Measurements from ENCODE around the gene SMYD1.

The SMYD1 gene

DNA sequence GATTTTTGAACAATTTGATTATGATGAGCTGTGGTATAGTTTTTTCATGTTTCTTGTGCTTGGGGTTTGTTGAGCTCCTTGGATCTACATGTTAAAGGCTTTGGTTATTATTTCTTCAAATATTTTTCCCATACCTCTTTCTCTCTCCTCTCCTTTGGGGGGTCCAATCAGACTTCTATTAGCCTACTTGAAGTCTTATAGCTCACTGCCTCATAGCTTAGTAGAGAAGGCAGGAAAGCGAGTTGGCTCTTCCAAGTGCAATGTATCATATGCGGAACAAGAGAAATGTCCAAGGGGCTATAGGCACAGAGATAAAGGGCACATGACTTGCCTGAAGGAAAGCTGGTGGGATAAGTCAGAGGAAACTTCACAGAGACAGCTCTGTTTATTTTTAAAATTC, 74.3 kb downstream of the SMYD1 start:
- no peak overlapping the region for H3K4me3 ChIP-seq (ENCODE audit: low read length)
- no peaks in the 10 kb centered on the region for H3K4me1 ChIP-seq (ENCODE audit: control insufficient read depth, insufficient read depth, low read length)
- DNase-seq (ENCODE audit: low read depth, low spot score) = no peak
- no peaks in the 10 kb centered on the region for H3K27me3 ChIP-seq (ENCODE audit: control insufficient read depth, insufficient read depth, low read length)
- no peak overlapping the region for H3K27ac ChIP-seq (ENCODE audit: low read length)
- no CpG with 5 or more reads among the region's 2 CpGs for WGBS (ENCODE audit: insufficient coverage, insufficient read length)
- no peaks in the 10 kb centered on the region for H3K9me3 ChIP-seq (ENCODE audit: control insufficient read depth, insufficient read depth, low read length)
- H3K36me3 ChIP-seq (ENCODE audit: control insufficient read depth, insufficient read depth, low read length) = no peaks in the 10 kb centered on the region

DNA sequence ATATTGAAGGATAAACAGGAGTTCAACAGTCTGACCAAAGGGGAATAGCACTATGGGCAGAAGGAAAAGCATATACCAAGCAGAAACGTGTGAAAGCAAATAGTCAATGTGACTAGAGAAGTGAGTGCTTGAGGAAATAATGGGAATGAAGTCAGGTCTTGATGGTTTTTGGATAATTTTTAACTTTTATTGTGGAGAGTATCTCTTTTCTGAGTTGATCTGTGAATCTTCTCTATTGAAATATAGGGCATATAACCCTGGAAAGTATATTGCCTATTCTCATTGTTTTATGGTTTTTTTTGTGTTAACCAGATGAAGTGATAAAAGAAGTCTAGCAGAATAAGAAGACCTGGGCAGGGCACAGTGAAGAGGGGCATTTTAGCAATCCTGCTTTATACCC, 76.6 kb downstream of the SMYD1 start:
- H3K27ac ChIP-seq (ENCODE audit: low read length) = no peak overlapping the region
- WGBS (ENCODE audit: insufficient coverage, insufficient read length) = no CpG with 5 or more reads among the region's 1 CpG
- no peaks in the 10 kb centered on the region for H3K36me3 ChIP-seq (ENCODE audit: control insufficient read depth, insufficient read depth, low read length)
- H3K27me3 ChIP-seq (ENCODE audit: control insufficient read depth, insufficient read depth, low read length) = no peaks in the 10 kb centered on the region
- H3K9me3 ChIP-seq (ENCODE audit: control insufficient read depth, insufficient read depth, low read length) = no peaks in the 10 kb centered on the region
- no peak overlapping the region for H3K4me3 ChIP-seq (ENCODE audit: low read length)
- no peak for DNase-seq (ENCODE audit: low read depth, low spot score)
- no peaks in the 10 kb centered on the region for H3K4me1 ChIP-seq (ENCODE audit: control insufficient read depth, insufficient read depth, low read length)

DNA sequence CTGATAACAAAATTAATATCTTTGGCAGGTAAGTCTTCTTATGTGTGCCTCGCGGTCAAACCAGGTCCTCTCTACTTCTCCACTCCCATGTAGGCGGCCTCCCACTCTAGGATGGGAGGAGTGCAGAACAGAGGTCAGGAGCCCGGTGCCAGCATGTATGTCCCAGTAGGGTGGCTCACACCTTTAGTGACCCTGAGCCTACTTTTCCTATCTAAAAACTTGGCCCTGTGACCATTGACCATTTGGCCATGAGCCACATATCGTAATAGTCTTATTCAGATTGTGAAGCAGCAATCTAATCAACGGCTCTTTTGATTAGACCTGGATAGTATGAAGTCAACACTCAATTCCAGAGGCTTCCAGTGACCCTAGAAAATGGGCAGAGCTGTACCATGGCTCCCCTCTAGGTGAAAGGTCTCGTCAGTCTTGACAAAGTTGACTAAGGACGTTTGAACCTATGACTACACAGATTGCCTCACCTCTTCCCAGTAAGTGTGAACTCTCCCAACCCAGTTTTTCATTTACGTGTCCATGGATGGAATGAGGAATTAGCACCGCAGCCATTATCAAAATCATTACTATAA, 77.4 kb downstream of the SMYD1 start:
- no peaks in the 10 kb centered on the region for H3K4me1 ChIP-seq (ENCODE audit: control insufficient read depth, insufficient read depth, low read length)
- DNase-seq (ENCODE audit: low read depth, low spot score) = no peak
- no peak overlapping the region for H3K4me3 ChIP-seq (ENCODE audit: low read length)
- H3K27me3 ChIP-seq (ENCODE audit: control insufficient read depth, insufficient read depth, low read length) = no peaks in the 10 kb centered on the region
- H3K36me3 ChIP-seq (ENCODE audit: control insufficient read depth, insufficient read depth, low read length) = no peaks in the 10 kb centered on the region
- H3K27ac ChIP-seq (ENCODE audit: low read length) = no peak overlapping the region
- no peaks in the 10 kb centered on the region for H3K9me3 ChIP-seq (ENCODE audit: control insufficient read depth, insufficient read depth, low read length)
- WGBS (ENCODE audit: insufficient coverage, insufficient read length) = no CpG with 5 or more reads among the region's 10 CpGs

DNA sequence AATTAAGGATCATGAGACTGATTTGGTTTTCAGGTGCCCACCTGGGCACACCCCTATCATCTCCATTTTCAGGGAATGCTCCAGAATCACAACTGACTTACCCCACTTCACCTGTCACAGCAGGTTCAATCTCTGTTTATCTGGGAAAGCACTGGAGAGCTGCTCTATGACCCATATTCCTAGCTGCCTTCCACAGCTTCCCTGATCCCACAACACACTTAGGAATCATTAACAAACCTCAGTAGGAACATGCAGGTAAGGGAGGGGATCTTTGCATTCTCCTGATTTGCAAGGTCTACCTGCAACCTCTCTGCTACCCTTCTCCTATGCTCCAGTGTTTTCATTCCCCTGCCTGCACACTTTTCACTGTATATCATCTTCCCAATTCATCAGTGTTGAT, 79.0 kb downstream of the SMYD1 start:
- Histone ChIP-seq H3K36me3 (ENCODE audit: control insufficient read depth, insufficient read depth, low read length) (no peaks in the 10 kb centered on the region), H3K9me3 (ENCODE audit: control insufficient read depth, insufficient read depth, low read length) (no peaks in the 10 kb centered on the region), H3K27me3 (ENCODE audit: control insufficient read depth, insufficient read depth, low read length) (no peaks in the 10 kb centered on the region), H3K27ac (ENCODE audit: low read length) (no peak overlapping the region), H3K4me3 (ENCODE audit: low read length) (no peak overlapping the region), H3K4me1 (ENCODE audit: control insufficient read depth, insufficient read depth, low read length) (no peaks in the 10 kb centered on the region)
- DNase-seq (ENCODE audit: low read depth, low spot score) = no peak

DNA sequence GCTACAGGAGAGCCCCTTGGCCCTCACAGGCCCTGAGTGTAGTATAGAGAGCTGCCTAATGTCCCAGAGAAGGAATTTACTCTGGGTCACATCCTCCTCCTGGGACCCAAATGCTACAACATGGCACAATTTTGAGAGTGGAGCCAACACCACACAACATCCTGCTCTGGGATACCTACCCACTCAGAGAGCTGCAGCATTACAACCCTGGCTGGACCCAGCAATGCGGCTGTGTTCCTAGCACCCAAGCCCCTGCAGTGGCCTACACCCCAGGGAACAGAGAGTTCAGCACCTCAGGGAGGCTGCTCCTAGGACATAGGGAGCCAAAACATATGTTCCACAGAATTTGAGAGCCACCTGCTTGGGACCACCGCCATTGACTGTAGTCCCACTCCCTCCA, 79.5 kb downstream of the SMYD1 start:
- no peaks in the 10 kb centered on the region for H3K27me3 ChIP-seq (ENCODE audit: control insufficient read depth, insufficient read depth, low read length)
- no peaks in the 10 kb centered on the region for H3K4me1 ChIP-seq (ENCODE audit: control insufficient read depth, insufficient read depth, low read length)
- H3K9me3 ChIP-seq (ENCODE audit: control insufficient read depth, insufficient read depth, low read length) = no peaks in the 10 kb centered on the region
- H3K27ac ChIP-seq (ENCODE audit: low read length) = no peak overlapping the region
- no CpG with 5 or more reads among the region's 2 CpGs for WGBS (ENCODE audit: insufficient coverage, insufficient read length)
- no peak overlapping the region for H3K4me3 ChIP-seq (ENCODE audit: low read length)
- no peak for DNase-seq (ENCODE audit: low read depth, low spot score)
- no peaks in the 10 kb centered on the region for H3K36me3 ChIP-seq (ENCODE audit: control insufficient read depth, insufficient read depth, low read length)

DNA sequence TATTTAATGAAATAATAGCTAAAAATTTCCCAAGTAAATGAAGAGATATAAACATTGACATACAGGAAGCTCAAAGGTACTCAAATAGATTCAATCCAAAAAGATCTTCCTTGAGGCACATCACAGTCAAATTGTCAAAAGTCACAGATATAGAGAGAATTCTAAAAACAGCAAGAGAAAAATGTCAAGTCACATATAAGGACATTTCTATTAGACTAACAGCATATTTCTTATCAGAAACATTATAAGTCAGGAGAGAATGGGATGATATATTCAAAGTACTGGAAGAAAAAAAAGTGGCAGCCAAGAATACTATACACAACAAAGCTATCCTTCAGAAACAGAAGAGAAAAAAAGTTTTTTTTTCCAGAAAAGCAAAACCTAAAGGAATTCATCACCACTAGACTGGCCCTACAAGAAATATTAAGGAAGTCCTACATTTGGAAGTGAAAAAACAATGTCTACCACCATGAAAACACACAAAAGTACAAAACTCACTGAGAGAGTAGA, 81.4 kb downstream of the SMYD1 start:
- H3K36me3 ChIP-seq (ENCODE audit: control insufficient read depth, insufficient read depth, low read length) = no peaks in the 10 kb centered on the region
- H3K4me3 ChIP-seq (ENCODE audit: low read length) = no peak overlapping the region
- H3K27me3 ChIP-seq (ENCODE audit: control insufficient read depth, insufficient read depth, low read length) = no peaks in the 10 kb centered on the region
- H3K4me1 ChIP-seq (ENCODE audit: control insufficient read depth, insufficient read depth, low read length) = no peaks in the 10 kb centered on the region
- no peak for DNase-seq (ENCODE audit: low read depth, low spot score)
- no peak overlapping the region for H3K27ac ChIP-seq (ENCODE audit: low read length)
- H3K9me3 ChIP-seq (ENCODE audit: control insufficient read depth, insufficient read depth, low read length) = no peaks in the 10 kb centered on the region

DNA sequence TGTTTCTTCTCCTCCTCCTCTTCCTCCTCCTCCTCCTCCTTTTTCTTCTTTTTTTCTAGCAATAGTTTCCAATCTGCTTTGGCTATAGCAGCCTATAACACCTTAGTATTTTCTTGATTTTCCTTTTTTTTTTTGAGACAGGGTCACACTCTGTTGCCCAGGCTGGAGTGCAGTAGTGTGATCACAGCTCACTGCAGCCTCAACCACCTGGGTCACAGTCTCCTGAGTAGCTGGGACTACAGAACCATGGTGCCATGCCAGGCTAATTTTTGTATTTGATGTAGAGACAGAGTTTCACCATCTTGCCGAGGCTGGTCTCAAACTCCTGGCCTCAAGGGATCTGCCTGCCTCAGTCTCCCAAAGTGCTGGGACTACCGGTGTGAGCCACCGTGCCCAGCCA, 91.9 kb downstream of the SMYD1 start:
- no peaks in the 10 kb centered on the region for H3K27me3 ChIP-seq (ENCODE audit: control insufficient read depth, insufficient read depth, low read length)
- WGBS (ENCODE audit: insufficient coverage, insufficient read length) = no CpG with 5 or more reads among the region's 3 CpGs
- no peak for DNase-seq (ENCODE audit: low read depth, low spot score)
- H3K4me3 ChIP-seq (ENCODE audit: low read length) = no peak overlapping the region
- H3K27ac ChIP-seq (ENCODE audit: low read length) = no peak overlapping the region
- no peaks in the 10 kb centered on the region for H3K4me1 ChIP-seq (ENCODE audit: control insufficient read depth, insufficient read depth, low read length)
- H3K36me3 ChIP-seq (ENCODE audit: control insufficient read depth, insufficient read depth, low read length) = no peaks in the 10 kb centered on the region
- H3K9me3 ChIP-seq (ENCODE audit: control insufficient read depth, insufficient read depth, low read length) = no peaks in the 10 kb centered on the region

DNA sequence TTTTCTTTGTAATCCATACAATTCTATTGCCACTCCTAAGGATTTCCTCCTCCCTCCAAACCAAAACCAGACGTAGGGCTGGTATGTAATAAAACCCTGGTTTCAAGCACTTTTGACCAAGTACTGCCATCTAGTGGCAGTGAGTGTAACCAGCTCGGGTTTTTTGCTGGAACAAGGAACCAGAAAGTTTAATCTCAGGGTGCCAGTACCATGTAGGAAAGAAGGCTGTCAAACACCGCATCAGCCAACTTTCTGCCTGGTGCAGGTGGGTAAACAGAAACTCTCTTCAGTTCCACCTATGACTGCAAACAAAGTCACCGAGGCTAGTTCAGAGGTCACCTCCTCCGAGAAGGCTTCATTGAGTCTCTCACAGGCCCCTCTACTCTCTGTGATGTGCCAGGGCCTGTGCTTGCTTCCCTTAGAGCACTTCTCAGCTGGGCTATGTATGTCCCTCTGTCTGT, 92.4 kb downstream of the SMYD1 start:
- Histone ChIP-seq H3K4me1 (ENCODE audit: control insufficient read depth, insufficient read depth, low read length) (no peaks in the 10 kb centered on the region), H3K36me3 (ENCODE audit: control insufficient read depth, insufficient read depth, low read length) (no peaks in the 10 kb centered on the region), H3K27me3 (ENCODE audit: control insufficient read depth, insufficient read depth, low read length) (no peaks in the 10 kb centered on the region), H3K4me3 (ENCODE audit: low read length) (no peak overlapping the region), H3K9me3 (ENCODE audit: control insufficient read depth, insufficient read depth, low read length) (no peaks in the 10 kb centered on the region), H3K27ac (ENCODE audit: low read length) (no peak overlapping the region)
- peak; percentile 60 for DNase-seq (ENCODE audit: low read depth, low spot score)
- WGBS (ENCODE audit: insufficient coverage, insufficient read length) = no CpG with 5 or more reads among the region's 5 CpGs

DNA sequence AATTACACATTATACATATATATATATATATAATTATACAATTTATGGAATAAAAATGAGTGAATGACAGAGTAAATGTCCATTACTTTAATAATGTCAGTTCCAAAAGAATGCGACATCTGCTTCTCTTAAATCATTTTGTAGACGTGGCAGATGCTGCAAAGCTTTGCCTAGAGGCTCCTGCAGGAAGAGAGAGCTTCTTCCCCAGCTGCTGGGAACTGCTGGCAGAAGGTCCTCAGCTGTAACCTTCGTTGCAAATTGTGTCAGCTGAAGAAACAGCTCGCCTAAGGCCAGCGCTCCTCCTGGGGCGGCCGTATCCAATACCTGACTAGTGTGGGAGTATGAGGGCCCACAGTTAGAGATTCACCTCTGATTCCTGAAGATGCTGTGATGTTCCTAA, 92.9 kb downstream of the SMYD1 start:
- H3K27ac ChIP-seq (ENCODE audit: low read length) = no peak overlapping the region
- no peaks in the 10 kb centered on the region for H3K9me3 ChIP-seq (ENCODE audit: control insufficient read depth, insufficient read depth, low read length)
- H3K27me3 ChIP-seq (ENCODE audit: control insufficient read depth, insufficient read depth, low read length) = no peaks in the 10 kb centered on the region
- no peaks in the 10 kb centered on the region for H3K36me3 ChIP-seq (ENCODE audit: control insufficient read depth, insufficient read depth, low read length)
- no peak overlapping the region for H3K4me3 ChIP-seq (ENCODE audit: low read length)
- H3K4me1 ChIP-seq (ENCODE audit: control insufficient read depth, insufficient read depth, low read length) = no peaks in the 10 kb centered on the region
- DNase-seq (ENCODE audit: low read depth, low spot score) = no peak
- no CpG with 5 or more reads among the region's 7 CpGs for WGBS (ENCODE audit: insufficient coverage, insufficient read length)

DNA sequence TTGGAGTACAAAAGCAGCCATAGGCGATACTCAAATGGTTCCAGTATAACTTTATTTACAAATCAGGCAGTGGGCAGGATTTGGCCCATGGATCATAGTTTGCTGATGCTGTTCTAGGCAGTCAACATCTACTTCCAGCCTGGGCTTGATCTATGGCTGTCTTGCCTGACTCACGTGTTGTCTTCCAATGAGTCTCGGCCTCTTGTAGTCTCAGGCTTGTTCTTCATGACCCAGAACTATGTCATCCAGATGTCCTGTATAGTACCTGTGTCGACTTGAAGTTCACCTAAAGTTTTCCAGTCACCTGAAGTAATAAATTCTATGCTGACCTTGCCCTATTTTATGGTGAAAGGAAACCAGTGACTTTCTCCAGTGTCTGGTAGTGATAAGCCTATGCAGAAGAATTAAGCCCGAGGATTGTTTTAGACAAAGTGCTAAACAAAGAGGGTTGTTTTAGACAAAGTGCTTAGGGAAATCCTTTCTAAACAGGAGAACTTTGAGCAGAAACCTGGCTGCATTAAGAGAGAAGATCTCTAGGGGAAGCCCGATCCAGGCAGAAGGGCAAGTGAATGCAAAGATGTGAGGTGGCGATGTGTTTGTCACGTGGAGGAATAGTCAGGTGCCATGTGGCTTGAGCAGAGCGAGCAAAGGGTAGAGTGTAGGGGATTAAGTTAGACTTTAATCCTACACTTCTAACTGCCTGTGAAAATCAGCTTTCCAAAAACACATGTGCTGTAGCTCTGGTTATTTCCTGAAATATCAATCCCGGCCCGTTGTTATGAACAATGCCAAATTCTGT, 94.0 kb downstream of the SMYD1 start:
- Histone ChIP-seq H3K4me1 (ENCODE audit: control insufficient read depth, insufficient read depth, low read length) (no peaks in the 10 kb centered on the region), H3K9me3 (ENCODE audit: control insufficient read depth, insufficient read depth, low read length) (no peaks in the 10 kb centered on the region), H3K4me3 (ENCODE audit: low read length) (no peak overlapping the region), H3K27ac (ENCODE audit: low read length) (no peak overlapping the region), H3K27me3 (ENCODE audit: control insufficient read depth, insufficient read depth, low read length) (no peaks in the 10 kb centered on the region), H3K36me3 (ENCODE audit: control insufficient read depth, insufficient read depth, low read length) (no peaks in the 10 kb centered on the region)
- WGBS (ENCODE audit: insufficient coverage, insufficient read length) = no CpG with 5 or more reads among the region's 11 CpGs
- DNase-seq (ENCODE audit: low read depth, low spot score) = no peak
